SU-DHL-6 (cell line): Measurements from ENCODE around the gene CALML4.

ENCODE experiments used
- H2AFZ ChIP-seq: fragments of 200-600 bp; sonication (generic); 2 replicates; pipeline ENCODE4 v1.6.1; 2014; ENCODE audit warnings: low read depth, mild to moderate bottlenecking, moderate library complexity, mixed read lengths, antibody characterized with exemption, low read length; ENCODE audit not compliant: severe bottlenecking
- H3F3A ChIP-seq: fragments of 200-600 bp; shearing (Covaris generic); 2 replicates; pipeline ENCODE4 v1.6.0; 2016; ENCODE audit warnings: antibody characterized with exemption, mild to moderate bottlenecking; ENCODE audit not compliant: insufficient read depth
- H3K27ac ChIP-seq: fragments of 200-600 bp; sonication (generic); 2 replicates; pipeline ENCODE4 v1.5.1; 2016; ENCODE audit warnings: low read depth, mild to moderate bottlenecking, low read length, moderate library complexity, mixed read lengths
- H3K27me3 ChIP-seq: fragments of 200-600 bp; sonication (generic), shearing (Covaris generic); 2 replicates; pipeline ENCODE4 v1.6.0; 2014; ENCODE audit warnings: mild to moderate bottlenecking, low read length
- H3K36me3 ChIP-seq: fragments of 200-600 bp; sonication (generic); 2 replicates; pipeline ENCODE4 v1.6.1; 2014; ENCODE audit warnings: mild to moderate bottlenecking, low read length, mixed read lengths
- H3K4me2 ChIP-seq: fragments of 300-600, 200-600 bp; shearing (Covaris generic), sonication (generic); 2 replicates; pipeline ENCODE4 v1.6.0; 2014; ENCODE audit warnings: low read length, low read depth, mild to moderate bottlenecking; ENCODE audit not compliant: poor library complexity, severe bottlenecking
- H3K4me3 ChIP-seq: fragments of 200-600 bp; sonication (generic); 2 replicates; pipeline ENCODE4 v1.5.1; 2014; ENCODE audit warnings: antibody characterized with exemption, low read length, mild to moderate bottlenecking, mixed read lengths; ENCODE audit not compliant: insufficient read depth, poor library complexity, severe bottlenecking
- H3K79me2 ChIP-seq: fragments of 200-600 bp; sonication (generic); 2 replicates; pipeline ENCODE4 v1.6.1; 2014; ENCODE audit warnings: mild to moderate bottlenecking, low read length, moderate library complexity; ENCODE audit not compliant: insufficient read depth
- H3K9ac ChIP-seq: fragments of 200-600 bp; sonication (generic); 2 replicates; pipeline ENCODE4 v1.7.0; 2014; ENCODE audit warnings: mild to moderate bottlenecking, low read length
- H3K9me2 ChIP-seq: fragments of 200-600 bp; sonication (generic); replicated peaks from 2 replicates; pipeline ENCODE4 v1.6.1; 2014; ENCODE audit warnings: low read length; ENCODE audit not compliant: insufficient read depth
- H3K9me3 ChIP-seq: fragments of 200-600 bp; sonication (generic); 2 replicates; pipeline ENCODE4 v1.6.1; 2014; ENCODE audit warnings: low read length, mixed read lengths; ENCODE audit not compliant: insufficient read depth
- H4K20me1 ChIP-seq: fragments of 200-600 bp; sonication (generic); 2 replicates; pipeline ENCODE4 v1.6.1; 2014; ENCODE audit warnings: low read depth, mild to moderate bottlenecking, antibody characterized with exemption, low read length, moderate library complexity, mixed read lengths
- EZH2phosphoT487 ChIP-seq: fragments of 200-600 bp; sonication (generic), shearing (Covaris generic); conservative IDR thresholded peaks from 2 replicates; pipeline ENCODE4 v1.6.1; 2018; ENCODE audit warnings: mild to moderate bottlenecking, antibody characterized with exemption, low read length, moderate library complexity, mixed read lengths
- TF ChIP-seq, protein P1 (sequence below): fragments of 200-600 bp; sonication (generic); IDR thresholded peaks from one replicate; pipeline ENCODE4 v1.5.1; 2017; ENCODE audit warnings: antibody characterized with exemption, mild to moderate bottlenecking, low read length, moderate library complexity; ENCODE audit not compliant: insufficient read depth, poor library complexity, severe bottlenecking

The CALML4 gene

DNA sequence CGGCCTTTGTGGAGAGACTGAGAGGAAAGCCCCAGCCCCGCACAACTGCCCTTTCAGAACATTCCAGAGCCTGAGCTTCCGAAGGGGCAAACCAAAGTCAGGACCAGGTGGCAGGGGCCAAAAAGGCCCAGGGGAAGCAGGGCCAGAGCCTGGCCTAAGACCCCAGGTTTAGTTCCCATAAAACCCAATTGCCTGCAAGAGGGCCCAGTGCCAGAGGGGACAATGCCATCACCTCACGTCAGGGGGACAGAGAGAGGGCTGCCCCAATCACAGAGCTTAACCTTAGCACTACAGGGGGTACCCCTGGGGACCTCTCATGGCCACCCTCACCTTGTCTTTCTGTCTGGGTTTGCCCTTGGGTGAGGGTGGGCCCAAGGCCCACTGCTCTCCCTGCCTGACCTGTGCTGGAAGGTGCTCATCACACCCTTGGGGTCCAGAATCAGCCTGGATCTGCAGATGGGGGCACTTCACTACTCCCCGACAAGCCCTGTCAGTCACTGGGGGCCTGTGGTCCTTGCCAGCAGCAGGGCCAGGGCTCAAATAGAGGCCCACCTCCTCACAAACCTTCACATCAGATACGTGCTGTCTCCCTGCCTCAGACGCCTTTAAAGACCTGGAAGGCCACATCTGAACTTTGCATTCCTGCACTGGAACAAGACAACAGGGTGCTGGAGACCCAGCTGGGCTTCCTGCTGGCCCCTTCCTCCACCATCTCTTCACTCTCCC is 3.8 kb downstream of the CALML4 start:
- H3K27me3 ChIP-seq = no peaks in the 10 kb centered on the region
- no peak overlapping the region for H2AFZ ChIP-seq
- no peaks in the 10 kb centered on the region for H3K9me3 ChIP-seq
- no peaks in the 10 kb centered on the region for H3F3A ChIP-seq
- H3K27ac ChIP-seq = no peak overlapping the region
- H3K79me2 ChIP-seq = peaks cover 6% of the 10 kb centered on the region; the same call in 1 of the 2 replicates
- no peak overlapping the region for H3K4me2 ChIP-seq
- no peak for TF ChIP-seq EZH2phosphoT487
- TF ChIP-seq, protein P1, sequence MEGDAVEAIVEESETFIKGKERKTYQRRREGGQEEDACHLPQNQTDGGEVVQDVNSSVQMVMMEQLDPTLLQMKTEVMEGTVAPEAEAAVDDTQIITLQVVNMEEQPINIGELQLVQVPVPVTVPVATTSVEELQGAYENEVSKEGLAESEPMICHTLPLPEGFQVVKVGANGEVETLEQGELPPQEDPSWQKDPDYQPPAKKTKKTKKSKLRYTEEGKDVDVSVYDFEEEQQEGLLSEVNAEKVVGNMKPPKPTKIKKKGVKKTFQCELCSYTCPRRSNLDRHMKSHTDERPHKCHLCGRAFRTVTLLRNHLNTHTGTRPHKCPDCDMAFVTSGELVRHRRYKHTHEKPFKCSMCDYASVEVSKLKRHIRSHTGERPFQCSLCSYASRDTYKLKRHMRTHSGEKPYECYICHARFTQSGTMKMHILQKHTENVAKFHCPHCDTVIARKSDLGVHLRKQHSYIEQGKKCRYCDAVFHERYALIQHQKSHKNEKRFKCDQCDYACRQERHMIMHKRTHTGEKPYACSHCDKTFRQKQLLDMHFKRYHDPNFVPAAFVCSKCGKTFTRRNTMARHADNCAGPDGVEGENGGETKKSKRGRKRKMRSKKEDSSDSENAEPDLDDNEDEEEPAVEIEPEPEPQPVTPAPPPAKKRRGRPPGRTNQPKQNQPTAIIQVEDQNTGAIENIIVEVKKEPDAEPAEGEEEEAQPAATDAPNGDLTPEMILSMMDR = no peak
- H3K4me3 ChIP-seq = no peak overlapping the region
- no peaks in the 10 kb centered on the region for H3K36me3 ChIP-seq
- H4K20me1 ChIP-seq = no peaks in the 10 kb centered on the region
- no peak overlapping the region for H3K9ac ChIP-seq
- H3K9me2 ChIP-seq = no peaks in the 10 kb centered on the region

DNA sequence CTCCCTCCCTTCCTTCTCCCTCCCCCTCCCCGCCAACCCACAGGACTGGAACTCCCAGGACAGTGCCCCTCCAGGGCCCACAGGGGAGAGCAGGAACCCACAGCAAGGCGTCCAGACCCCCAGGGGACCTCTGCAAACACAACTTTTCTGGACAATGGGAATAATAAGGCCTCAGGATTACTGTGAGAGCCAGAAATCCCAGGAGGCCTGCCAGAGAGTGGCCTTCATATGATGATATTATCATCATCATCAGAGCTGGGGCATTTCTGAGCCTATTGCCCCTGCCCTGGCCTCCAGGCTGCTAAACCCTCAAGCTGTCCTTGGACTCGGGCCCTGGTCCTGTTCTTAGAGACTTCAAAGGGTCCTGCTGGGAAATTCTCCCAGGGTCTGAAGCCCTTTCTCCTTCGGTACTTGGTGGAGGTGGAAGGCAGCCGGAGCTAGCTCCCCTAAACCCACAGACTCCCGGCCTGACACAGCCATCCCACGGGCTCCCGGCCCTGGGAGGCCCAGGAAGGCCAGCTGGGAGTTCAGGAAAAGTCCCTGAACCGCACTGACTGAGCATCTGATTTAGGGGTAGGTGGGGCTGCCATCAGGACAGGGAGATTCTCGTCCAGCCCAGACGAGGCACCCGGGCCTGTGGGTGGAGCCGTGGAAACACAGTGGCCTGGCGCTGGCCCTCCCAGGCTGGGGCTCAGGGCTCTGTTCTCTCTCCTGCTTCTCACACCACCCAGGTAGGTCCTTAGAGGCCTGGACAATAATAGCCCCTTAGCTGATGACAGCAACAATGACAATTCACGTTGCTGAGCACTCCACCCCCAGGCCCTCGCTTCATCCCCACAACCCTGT is 4.9 kb downstream of the CALML4 start:
- Histone ChIP-seq H3K4me2 (no peak overlapping the region), H4K20me1 (no peaks in the 10 kb centered on the region), H3K27me3 (no peaks in the 10 kb centered on the region), H3K4me3 (no peak overlapping the region), H3K36me3 (no peaks in the 10 kb centered on the region), H3K9me2 (no peaks in the 10 kb centered on the region), H3K9me3 (no peaks in the 10 kb centered on the region), H2AFZ (no peak overlapping the region), H3K79me2 (peaks cover 6% of the 10 kb centered on the region; the same call in 1 of the 2 replicates), H3K9ac (no peak overlapping the region), H3K27ac (peak overlapping the region; percentile 15; the same call in 1 of the 2 replicates), H3F3A (peaks cover 5% of the 10 kb centered on the region; the same call in 1 of the 2 replicates)
- TF ChIP-seq, protein P1 = no peak
- no peak for TF ChIP-seq EZH2phosphoT487

DNA sequence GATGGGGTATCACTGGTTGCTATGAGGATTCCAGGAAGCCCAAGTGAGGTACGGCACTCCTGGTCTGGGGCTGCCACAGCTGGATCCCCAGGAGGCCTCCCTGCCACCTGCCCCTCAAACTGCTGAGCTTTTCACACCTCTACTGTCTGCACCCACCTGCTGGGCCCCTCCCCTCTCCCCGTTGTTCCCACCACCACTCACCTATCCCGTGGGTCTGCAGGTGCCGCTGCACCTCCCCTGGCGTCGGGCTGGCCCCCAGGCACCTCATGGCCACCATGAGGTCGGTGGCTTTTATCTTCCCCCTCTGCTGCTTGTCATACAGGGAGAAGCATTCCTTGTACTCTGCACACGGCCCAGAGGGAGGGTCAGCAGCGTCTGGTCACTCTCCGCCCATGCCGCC is 5.8 kb downstream of the CALML4 start:
- Histone ChIP-seq H3K27ac (no peak overlapping the region; the same call in 1 of the 2 replicates), H3K9me2 (no peaks in the 10 kb centered on the region), H2AFZ (no peak overlapping the region), H4K20me1 (no peaks in the 10 kb centered on the region), H3K4me2 (no peak overlapping the region), H3K27me3 (no peaks in the 10 kb centered on the region), H3K9me3 (no peaks in the 10 kb centered on the region), H3K36me3 (no peaks in the 10 kb centered on the region), H3K9ac (no peak overlapping the region), H3K79me2 (peaks cover 6% of the 10 kb centered on the region; the same call in 1 of the 2 replicates), H3F3A (peaks cover 7% of the 10 kb centered on the region; the same call in 1 of the 2 replicates), H3K4me3 (no peak overlapping the region)
- TF ChIP-seq EZH2phosphoT487 = no peak
- TF ChIP-seq, protein P1 = no peak
